ENCODE measurements around the gene PARVG. TPM values are rescaled to one million over a fixed set of nuclear protein-coding genes. Genes with fewer than 3 reads are reported as not detected.

Gene PARVG
- total RNA-seq, 1 experiment from 2014 or later: not detected

- DNase-seq (ENCODE audit: low spot score): no peak
These were observed 62.4 kb downstream of the PARVG start for GRCh38 chr22:44242946-44243724.

GRCh38 chr22:44243761-44244160, 63.0 kb downstream of the PARVG start:
- DNase-seq (ENCODE audit: low spot score): no peak

DNA sequence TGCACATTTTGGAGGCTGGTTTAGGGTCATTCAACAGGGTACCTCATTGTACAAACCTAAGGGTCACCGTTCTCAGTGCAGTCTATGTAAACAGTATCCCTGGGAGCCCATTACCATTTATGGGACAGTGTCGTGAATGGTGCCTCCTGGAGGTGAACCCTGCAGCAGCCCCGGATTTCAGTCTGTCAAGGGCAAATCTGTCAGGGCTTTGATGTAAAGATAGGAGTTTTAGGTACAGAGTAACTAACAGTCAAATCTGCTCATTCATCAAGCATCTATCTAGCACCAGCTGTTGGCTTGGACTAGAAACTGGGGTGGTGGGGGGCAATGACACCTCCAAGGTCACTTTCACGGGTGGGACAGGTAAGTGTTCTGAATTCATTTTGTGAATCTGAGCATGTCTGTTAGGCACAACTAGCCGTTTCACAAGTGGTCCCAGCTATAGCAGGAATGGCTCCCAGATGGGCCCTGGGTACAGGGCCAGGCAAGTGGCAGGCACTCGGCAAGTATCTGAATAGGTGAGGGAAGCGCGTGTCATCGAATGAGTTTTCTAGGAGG, 63.6 kb downstream of the PARVG start:
- no peak for DNase-seq (ENCODE audit: low spot score)

- no peak for DNase-seq (ENCODE audit: low spot score)
These were observed 64.7 kb downstream of the PARVG start for GRCh38 chr22:44245438-44245837.

- no peak for DNase-seq (ENCODE audit: low spot score)
These were observed 65.1 kb downstream of the PARVG start for GRCh38 chr22:44245867-44246266.

DNA sequence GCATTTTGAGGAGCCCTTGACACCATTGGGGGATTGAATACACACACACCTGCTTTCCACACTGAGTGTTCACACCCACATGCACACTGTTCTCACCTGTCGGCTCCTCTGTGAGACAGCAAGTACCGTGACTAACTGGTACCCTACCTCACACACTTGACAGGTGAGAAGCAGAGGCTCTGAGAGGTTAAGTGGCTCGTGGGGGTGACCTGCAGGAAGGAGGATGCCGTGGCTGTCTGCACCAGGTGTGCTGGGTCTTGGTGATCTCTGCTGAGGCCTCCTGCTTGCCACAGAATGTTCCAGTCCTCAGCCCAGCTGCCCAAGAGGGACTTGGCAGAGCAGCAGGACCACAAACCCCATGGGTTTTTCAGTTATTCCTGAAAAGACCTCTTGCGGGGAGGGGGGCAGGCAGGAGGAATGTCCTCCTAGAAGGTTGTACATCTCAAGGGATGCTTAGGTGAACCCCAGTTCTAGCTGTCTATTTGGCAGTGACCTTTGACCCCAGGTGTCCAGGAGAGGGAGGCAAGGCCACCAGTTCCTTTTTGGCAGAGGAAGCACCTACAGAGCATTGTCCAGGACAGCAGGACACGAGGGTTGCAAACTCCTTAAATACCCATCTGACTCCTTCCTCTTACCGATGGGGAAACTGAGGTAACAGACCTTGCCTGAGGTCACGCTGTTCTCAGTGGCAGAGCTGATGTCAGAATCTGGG, 66.0 kb downstream of the PARVG start:
- no peak for DNase-seq (ENCODE audit: low spot score)

GRCh38 chr22:44247346-44247745, 66.6 kb downstream of the PARVG start:
- DNase-seq (ENCODE audit: low spot score): no peak

DNA sequence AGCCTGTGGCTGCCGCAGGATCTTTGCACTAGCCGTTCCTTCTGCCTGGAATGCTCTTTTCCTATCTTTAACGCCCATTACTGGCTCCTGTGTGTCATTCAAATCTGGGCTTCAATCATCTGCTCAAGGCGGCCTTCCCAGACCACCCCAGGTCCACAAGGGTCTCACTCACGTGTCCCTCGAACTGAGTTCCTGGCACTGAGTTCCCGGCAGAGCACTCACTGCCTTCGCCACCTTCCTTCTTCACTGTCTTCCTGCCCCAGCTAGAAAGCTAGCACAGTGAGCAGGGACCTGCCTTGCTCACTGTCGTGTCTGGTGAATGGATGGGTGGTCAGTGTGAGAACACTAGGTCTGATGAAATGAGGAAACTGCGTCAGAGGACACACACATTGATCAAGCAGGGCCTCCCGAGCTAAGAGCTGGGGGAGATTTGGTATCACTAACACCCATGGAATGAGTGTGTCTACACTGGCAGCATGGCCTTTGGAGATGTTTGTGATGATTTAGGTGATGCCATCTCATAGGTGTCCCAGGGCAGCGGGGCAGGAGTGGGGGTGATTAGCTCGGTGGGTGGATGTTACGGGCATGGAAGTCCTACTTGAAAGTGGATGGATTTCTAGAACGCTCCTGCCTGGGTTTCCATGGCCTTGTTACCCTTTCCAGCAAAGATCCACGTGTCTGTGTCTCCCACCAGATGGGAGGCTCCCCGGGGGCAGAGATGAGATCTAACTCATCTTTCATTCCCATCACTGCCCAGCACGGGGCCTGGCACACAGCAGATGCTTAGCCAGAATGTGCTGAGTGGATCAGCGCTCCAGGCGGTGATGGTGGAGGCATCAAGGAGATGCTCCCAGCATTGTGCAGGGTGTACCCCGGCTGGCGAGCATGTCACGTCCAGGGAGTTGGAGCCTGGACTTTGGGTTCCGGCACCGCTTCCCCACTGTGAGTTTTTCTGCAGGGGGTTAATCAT, 67.5 kb downstream of the PARVG start:
- DNase-seq (ENCODE audit: low spot score): no peak

- DNase-seq (ENCODE audit: low spot score): no peak
These were observed 68.2 kb downstream of the PARVG start for GRCh38 chr22:44248926-44249325.

- no peak for DNase-seq (ENCODE audit: low spot score)
These were observed 68.8 kb downstream of the PARVG start for GRCh38 chr22:44249376-44250147.

DNA sequence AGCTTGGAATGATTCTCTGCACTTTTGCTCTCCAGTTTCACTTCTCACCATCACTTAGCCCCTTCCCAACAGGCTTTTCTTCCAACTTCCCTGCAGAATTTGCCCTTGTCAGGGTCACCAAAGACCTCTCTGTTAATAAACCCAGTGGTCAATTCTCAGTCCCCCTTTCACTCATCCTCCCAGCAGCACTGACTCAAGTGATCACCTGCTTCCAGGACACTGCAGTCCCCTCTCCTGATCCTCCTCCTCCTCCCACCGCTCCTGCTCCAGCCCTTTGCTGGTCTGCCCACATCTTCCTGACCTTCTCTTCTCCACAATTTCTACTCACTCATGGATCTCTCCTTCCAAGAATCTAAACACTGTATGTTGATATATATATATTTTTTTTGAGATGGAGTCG, 74.1 kb downstream of the PARVG start:
- DNase-seq (ENCODE audit: low spot score): no peak

DNA sequence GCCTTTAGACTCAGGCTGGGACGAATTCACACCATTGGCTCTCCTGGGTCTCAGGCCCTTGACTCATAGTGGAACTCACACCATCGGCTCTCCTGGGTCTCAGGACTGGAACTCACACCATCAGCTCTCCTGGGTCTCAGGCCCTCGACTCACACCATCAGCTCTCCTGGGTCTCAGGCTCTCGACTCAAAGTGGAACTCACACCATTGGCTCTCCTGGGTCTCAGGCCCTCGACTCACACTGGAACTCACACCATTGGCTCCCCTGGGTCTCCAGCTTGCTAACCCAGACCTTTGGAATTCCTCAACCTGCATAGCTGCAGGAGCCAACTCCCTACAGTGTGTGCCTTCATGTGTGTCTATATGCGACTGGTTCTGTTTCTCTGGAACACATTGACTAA, 75.4 kb downstream of the PARVG start:
- no peak for DNase-seq (ENCODE audit: low spot score)

GRCh38 chr22:44256556-44257485, 76.1 kb downstream of the PARVG start:
- DNase-seq (ENCODE audit: low spot score): no peak

Other genes starting within 250 kb of the PARVG start
- gene SAMM50, start 225.5 kb upstream of the PARVG start, total RNA-seq (2014; rRNA removed; shearing (Covaris generic)): 19.1 and 20.2 TPM in 2 replicates
- gene PARVB, start 156.6 kb upstream of the PARVG start, total RNA-seq (2014; rRNA removed; shearing (Covaris generic)): not detected in 2 replicates
- gene SHISAL1, start 132.0 kb downstream of the PARVG start, total RNA-seq (2014; rRNA removed; shearing (Covaris generic)): not detected in 2 replicates